Glutamatergic neuron (in vitro differentiated cells): ENCODE measurements around the gene PCSK9. TPM values are rescaled to one million over a fixed set of nuclear protein-coding genes. Genes with fewer than 3 reads are reported as not detected.

Experiments used
- DNase-seq: peaks from one replicate; pipeline ENCODE4 v3.0.0; 2022
- H3K27ac Mint-ChIP-seq: one replicate; pipeline ENCODE4 v1.8.0; 2020; ENCODE audit warnings: mild to moderate bottlenecking, mixed read lengths, inconsistent platforms; ENCODE audit not compliant: unreplicated experiment
- H3K27me3 Mint-ChIP-seq: one replicate; pipeline ENCODE4 v1.8.0; 2020; ENCODE audit warnings: mild to moderate bottlenecking, moderate library complexity, mixed read lengths, inconsistent platforms; ENCODE audit not compliant: unreplicated experiment
- H3K36me3 Mint-ChIP-seq: one replicate; pipeline ENCODE4 v1.8.0; 2020; ENCODE audit warnings: mild to moderate bottlenecking, mixed read lengths, inconsistent platforms; ENCODE audit not compliant: unreplicated experiment
- H3K4me1 Mint-ChIP-seq: one replicate; pipeline ENCODE4 v1.8.0; 2020; ENCODE audit warnings: mild to moderate bottlenecking, low read depth, mixed read lengths, inconsistent platforms; ENCODE audit not compliant: unreplicated experiment
- H3K4me3 Mint-ChIP-seq: one replicate; pipeline ENCODE4 v1.8.0; 2020; ENCODE audit warnings: mild to moderate bottlenecking, mixed read lengths, inconsistent platforms; ENCODE audit not compliant: unreplicated experiment
- H3K9me3 Mint-ChIP-seq: one replicate; pipeline ENCODE4 v1.8.0; 2020; ENCODE audit warnings: mild to moderate bottlenecking, moderate library complexity, mixed read lengths, inconsistent platforms; ENCODE audit not compliant: unreplicated experiment
- total RNA-seq: library from RNA; stranded (reverse); fragmentation: NEBNext Ultra II Directional; extraction: Animal tissue kit (Norgen Biotek cat#: 25700); gene quantifications from one replicate; pipeline ENCODE4 v1.2.1, GENCODE V29; 2021; ENCODE audit not compliant: unreplicated experiment
- TF ChIP-seq, protein P1 (sequence below): fragments of 200-600 bp; sonication (generic); IDR thresholded peaks from one replicate; pipeline ENCODE4 v1.5.0; 2021; ENCODE audit not compliant: partially characterized antibody, unreplicated experiment

The PCSK9 gene
- total RNA-seq, 1 donor from 2014 or later, result 2.1 TPM

- Mint-ChIP-seq H3K27me3 (no peaks in the 10 kb centered on the region), H3K4me1 (no peaks in the 10 kb centered on the region), H3K4me3 (no peak overlapping the region), H3K36me3 (no peaks in the 10 kb centered on the region), H3K9me3 (no peaks in the 10 kb centered on the region), H3K27ac (no peak overlapping the region)
- DNase-seq, result no peak
- TF ChIP-seq, protein P1, sequence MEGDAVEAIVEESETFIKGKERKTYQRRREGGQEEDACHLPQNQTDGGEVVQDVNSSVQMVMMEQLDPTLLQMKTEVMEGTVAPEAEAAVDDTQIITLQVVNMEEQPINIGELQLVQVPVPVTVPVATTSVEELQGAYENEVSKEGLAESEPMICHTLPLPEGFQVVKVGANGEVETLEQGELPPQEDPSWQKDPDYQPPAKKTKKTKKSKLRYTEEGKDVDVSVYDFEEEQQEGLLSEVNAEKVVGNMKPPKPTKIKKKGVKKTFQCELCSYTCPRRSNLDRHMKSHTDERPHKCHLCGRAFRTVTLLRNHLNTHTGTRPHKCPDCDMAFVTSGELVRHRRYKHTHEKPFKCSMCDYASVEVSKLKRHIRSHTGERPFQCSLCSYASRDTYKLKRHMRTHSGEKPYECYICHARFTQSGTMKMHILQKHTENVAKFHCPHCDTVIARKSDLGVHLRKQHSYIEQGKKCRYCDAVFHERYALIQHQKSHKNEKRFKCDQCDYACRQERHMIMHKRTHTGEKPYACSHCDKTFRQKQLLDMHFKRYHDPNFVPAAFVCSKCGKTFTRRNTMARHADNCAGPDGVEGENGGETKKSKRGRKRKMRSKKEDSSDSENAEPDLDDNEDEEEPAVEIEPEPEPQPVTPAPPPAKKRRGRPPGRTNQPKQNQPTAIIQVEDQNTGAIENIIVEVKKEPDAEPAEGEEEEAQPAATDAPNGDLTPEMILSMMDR, result no peak
These were observed 37.0 kb downstream of the PCSK9 start for GRCh38 chr1:55076356-55076755.

- no peaks in the 10 kb centered on the region for H3K4me1 Mint-ChIP-seq
- no peak overlapping the region for H3K4me3 Mint-ChIP-seq
- H3K27me3 Mint-ChIP-seq, result no peaks in the 10 kb centered on the region
- no peaks in the 10 kb centered on the region for H3K36me3 Mint-ChIP-seq
- TF ChIP-seq, protein P1, result no peak
- no peak overlapping the region for H3K27ac Mint-ChIP-seq
- DNase-seq, result no peak
- H3K9me3 Mint-ChIP-seq, result no peaks in the 10 kb centered on the region
These were observed 39.1 kb downstream of the PCSK9 start for GRCh38 chr1:55078470-55078869.

GRCh38 chr1:55079651-55080050 lies 40.3 kb downstream of the PCSK9 start:
- Mint-ChIP-seq H3K27me3 (no peaks in the 10 kb centered on the region), H3K9me3 (no peaks in the 10 kb centered on the region), H3K4me3 (no peak overlapping the region), H3K4me1 (no peaks in the 10 kb centered on the region), H3K36me3 (no peaks in the 10 kb centered on the region), H3K27ac (no peak overlapping the region)
- TF ChIP-seq, protein P1, result no peak
- no peak for DNase-seq

- no peak overlapping the region for H3K4me3 Mint-ChIP-seq
- TF ChIP-seq, protein P1, result no peak
- H3K27me3 Mint-ChIP-seq, result no peaks in the 10 kb centered on the region
- H3K4me1 Mint-ChIP-seq, result no peaks in the 10 kb centered on the region
- no peak overlapping the region for H3K27ac Mint-ChIP-seq
- H3K9me3 Mint-ChIP-seq, result no peaks in the 10 kb centered on the region
- no peaks in the 10 kb centered on the region for H3K36me3 Mint-ChIP-seq
- no peak for DNase-seq
These were observed 42.0 kb downstream of the PCSK9 start for GRCh38 chr1:55081188-55081904.

DNA sequence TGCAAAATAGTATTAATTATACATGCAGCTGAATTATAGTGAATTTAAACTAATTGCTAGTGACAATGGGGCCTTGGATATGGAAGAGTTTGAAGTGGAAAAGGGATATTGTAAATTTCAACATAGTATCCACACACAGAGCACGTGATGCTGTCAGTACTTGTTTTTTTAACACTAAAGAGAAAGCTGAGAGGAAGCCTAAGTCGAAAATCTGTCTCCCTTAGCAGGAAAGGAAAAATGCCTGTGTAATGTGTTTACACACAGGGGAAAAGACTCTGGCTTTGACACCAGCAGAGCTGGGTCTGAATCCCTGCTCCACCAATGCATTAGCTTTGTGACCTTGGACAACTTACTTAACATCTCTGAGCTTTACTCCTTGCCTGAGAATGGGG lies 42.6 kb downstream of the PCSK9 start:
- H3K27me3 Mint-ChIP-seq, result no peaks in the 10 kb centered on the region
- no peak overlapping the region for H3K27ac Mint-ChIP-seq
- no peaks in the 10 kb centered on the region for H3K4me1 Mint-ChIP-seq
- H3K4me3 Mint-ChIP-seq, result no peak overlapping the region
- TF ChIP-seq, protein P1, result no peak
- no peaks in the 10 kb centered on the region for H3K9me3 Mint-ChIP-seq
- DNase-seq, result no peak
- no peaks in the 10 kb centered on the region for H3K36me3 Mint-ChIP-seq
